Stimulated activated naive CD8-positive, alpha-beta T cell treated with anti-CD3 and anti-CD28 coated beads, Interleukin-15, amount 100 ng/mL, for 72 hours (primary cell): Measurements from ENCODE around the gene PFKL.

Experiments
- ATAC-seq: fragments of 150-1000 bp; cut with Tn5 transposase; 2 replicates; pipeline ENCODE4 v1.10.0; 2021; ENCODE audit warnings: mild to moderate bottlenecking, moderate library complexity
- DNase-seq, 2 donors: peaks; one replicate each; pipeline ENCODE4 v3.0.0; 2021 to 2022
- H3K27ac Mint-ChIP-seq, 2 donors: one replicate each; pipeline ENCODE4 v1.8.0; 2022; ENCODE audit warnings: mild to moderate bottlenecking in 2 of 2, mixed read lengths in 2 of 2, moderate library complexity in 2 of 2
- H3K27me3 Mint-ChIP-seq: one replicate; pipeline ENCODE4 v1.8.0; 2022; ENCODE audit warnings: mixed read lengths
- H3K4me1 Mint-ChIP-seq: one replicate; pipeline ENCODE4 v1.8.0; 2022; ENCODE audit warnings: mild to moderate bottlenecking, mixed read lengths
- H3K4me3 Mint-ChIP-seq, 2 donors: one replicate each; pipeline ENCODE4 v1.8.0; 2022; ENCODE audit warnings: mild to moderate bottlenecking in 2 of 2, mixed read lengths in 2 of 2, moderate library complexity in 1 of 2
- H3K9me3 Mint-ChIP-seq, 2 donors: one replicate each; pipeline ENCODE4 v1.8.0; 2022; ENCODE audit warnings: mixed read lengths in 2 of 2

PFKL gene

DNA sequence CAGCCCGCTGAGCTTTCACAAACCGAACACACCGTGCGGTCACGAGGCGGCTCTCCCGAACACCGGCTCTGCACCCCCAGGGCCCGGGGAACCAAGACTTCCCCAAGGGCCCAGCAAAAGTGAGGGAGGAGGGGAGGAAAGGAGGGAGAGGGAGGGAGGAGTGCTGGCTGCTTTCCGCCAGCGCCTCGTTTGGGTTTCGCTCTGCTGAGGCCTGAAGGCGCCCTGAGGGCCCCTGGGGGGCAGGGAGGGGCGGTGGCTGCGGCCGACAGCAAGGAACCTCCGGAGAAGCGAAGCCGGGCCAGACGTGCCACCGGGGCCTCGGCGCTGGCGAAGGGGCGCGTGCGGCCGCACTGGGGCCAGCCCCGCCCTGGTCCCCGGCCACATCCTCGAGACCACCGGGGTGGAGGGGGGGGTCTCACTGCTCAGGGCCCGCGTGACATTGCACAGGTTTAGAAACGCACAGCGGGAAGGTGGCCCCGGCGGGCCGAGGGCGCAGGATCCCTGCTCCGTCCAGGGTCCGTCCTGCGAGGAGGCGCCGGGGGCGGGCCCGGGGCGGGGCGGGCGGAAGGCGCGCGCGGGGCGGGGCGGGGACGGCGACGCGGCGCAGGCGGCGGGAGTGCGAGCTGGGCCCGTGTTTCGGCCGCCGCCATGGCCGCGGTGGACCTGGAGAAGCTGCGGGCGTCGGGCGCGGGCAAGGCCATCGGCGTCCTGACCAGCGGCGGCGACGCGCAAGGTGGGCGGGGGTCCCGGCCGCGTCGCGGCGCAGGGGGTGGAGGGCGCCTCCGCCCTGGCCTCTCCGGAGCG, at the start of gene PFKL:
TSS of gene PFKL (plus strand) at position 596 of the 804 bp plus-strand sequence. CDS start at position 649, 53 bp downstream.
- Mint-ChIP-seq H3K4me3 (peak within 1 kb of the TSS; percentile 87 to 91), H3K4me1 (peaks cover 77% of the 10 kb centered on the region), H3K27ac (peak within 1 kb of the TSS; percentile 88 to 91), H3K27me3 (no peaks in the 10 kb centered on the region), H3K9me3 (no peaks in the 10 kb centered on the region)
- ATAC-seq, result peak; percentile 75
- peak; percentile 71 for DNase-seq

DNA sequence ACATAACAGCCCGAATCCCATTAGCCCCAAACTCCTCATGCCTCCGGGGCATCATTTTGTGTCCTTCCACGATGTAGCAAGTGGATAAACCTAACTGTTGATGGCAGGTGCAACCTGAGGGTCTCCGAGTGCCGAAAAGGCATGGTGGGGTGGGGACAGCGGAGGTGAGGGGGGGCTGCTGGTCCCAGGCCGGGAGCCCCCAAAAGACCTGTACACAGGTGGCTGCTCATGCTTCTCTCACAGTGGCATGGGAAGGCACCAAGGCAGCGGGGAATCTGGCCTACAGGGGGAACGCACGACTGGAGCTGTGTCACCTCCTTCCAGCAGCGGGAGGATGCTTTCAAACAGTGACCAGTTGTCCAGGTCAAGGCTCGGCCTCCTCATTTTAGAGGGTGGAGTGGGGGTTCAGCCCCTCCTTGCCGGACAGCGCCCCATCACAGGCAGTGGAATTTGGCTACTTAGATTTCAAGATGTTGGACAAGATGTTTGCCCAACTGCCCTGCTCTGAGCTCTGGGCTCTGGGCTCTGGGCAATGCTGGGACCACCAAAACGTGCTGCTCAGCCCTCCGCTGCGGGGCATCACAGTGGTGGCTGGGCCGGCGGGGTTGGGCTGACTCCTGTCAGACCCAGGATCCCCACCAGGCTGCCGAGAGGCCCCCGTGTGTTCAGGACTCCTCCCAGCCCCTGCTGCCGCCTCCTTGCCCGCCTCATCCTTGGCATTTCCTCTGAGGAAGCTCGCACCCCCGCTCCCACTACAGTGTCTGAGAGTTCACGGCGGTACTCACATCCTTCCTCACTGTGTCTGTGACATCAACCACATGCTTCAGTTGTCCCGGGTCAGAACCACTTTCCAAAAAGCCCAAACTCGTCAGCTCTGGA, 45.8 kb upstream of the PFKL start:
- Mint-ChIP-seq H3K27me3 (peaks cover 22% of the 10 kb centered on the region), H3K27ac (no peak overlapping the region)
- no peak for ATAC-seq

GRCh38 chr21:44255511-44255981, 44.3 kb upstream of the PFKL start:
- H3K27ac Mint-ChIP-seq, result no peak overlapping the region
- DNase-seq, result no peak
- no peak overlapping the region for H3K4me3 Mint-ChIP-seq
- H3K27me3 Mint-ChIP-seq, result peaks cover 22% of the 10 kb centered on the region
- no peaks in the 10 kb centered on the region for H3K4me1 Mint-ChIP-seq
- ATAC-seq, result no peak
- no peaks in the 10 kb centered on the region for H3K9me3 Mint-ChIP-seq

More for the DNA sequence above, 45.8 kb upstream of the PFKL start:
- no peak for DNase-seq
- no peak overlapping the region for H3K4me3 Mint-ChIP-seq
- H3K9me3 Mint-ChIP-seq, result no peaks in the 10 kb centered on the region
- H3K4me1 Mint-ChIP-seq, result no peaks in the 10 kb centered on the region

DNA sequence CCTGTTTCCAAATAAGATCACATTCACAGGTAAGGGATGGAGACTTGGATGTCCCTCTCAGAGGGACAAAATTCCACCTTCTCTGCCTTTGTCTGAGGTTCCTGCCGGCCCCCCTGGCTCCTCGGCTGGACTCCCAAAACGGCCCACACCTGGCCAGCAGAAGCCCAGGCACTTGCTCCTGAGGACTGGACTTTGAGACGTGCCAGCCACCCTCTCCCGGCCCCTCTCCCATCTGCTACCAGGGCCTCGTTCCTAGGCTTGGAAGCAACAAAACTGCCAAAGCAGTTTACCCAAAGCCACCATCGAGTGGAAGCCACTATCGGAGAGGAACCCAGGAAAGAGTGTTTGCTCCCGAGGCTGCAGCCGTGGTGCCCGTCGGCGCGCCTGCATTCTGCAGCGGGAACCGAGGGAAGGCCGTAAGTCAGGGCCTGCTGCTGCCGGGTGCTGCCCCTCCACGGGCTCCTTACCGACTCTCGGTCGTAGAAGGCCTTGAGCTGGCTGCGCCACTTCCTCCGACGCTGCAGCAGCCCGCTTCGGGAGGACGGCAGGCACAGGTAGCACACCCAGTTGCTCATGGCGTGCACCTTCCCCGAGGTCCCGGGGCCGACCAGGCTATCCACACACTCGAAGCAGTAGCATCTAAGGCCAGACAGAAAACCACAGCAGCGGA, 41.7 kb upstream of the PFKL start:
- ATAC-seq, result no peak
- Mint-ChIP-seq H3K4me3 (no peak overlapping the region), H3K27me3 (peaks cover 22% of the 10 kb centered on the region), H3K27ac (no peak overlapping the region), H3K9me3 (no peaks in the 10 kb centered on the region), H3K4me1 (no peaks in the 10 kb centered on the region)
- DNase-seq, result no peak

GRCh38 chr21:44259082-44259705, 40.7 kb upstream of the PFKL start:
- no peaks in the 10 kb centered on the region for H3K4me1 Mint-ChIP-seq
- ATAC-seq, result no peak
- no peaks in the 10 kb centered on the region for H3K9me3 Mint-ChIP-seq
- H3K27ac Mint-ChIP-seq, result peak overlapping the region in 1 of 2 donors; percentile 17
- no peak overlapping the region for H3K4me3 Mint-ChIP-seq
- DNase-seq, result no peak
- peaks cover 13% of the 10 kb centered on the region for H3K27me3 Mint-ChIP-seq

DNA sequence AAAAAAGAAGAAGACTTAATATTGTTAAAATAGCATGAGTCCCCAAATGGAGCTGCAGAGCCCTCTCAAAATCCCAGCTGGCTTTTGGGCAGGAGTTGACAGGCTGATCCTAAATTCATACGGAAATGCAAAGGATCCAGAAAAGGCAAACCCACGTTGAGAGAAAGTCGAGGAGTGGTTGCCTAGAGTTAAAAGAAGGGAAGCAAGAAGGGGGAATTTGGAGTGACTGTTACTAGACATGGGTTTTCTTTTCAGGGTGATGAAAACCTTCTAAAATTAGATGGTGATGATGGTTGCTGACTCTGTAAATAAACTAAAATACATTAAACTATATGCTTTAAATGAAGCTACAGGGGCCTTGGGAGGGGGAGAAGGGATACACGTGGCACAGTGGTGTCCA, 39.8 kb upstream of the PFKL start:
- Mint-ChIP-seq H3K4me1 (no peaks in the 10 kb centered on the region), H3K27me3 (peaks cover 5% of the 10 kb centered on the region), H3K27ac (no peak overlapping the region), H3K9me3 (no peaks in the 10 kb centered on the region), H3K4me3 (no peak overlapping the region)
- no peak for ATAC-seq
- DNase-seq, result no peak

GRCh38 chr21:44260791-44261631, 38.8 kb upstream of the PFKL start:
- no peaks in the 10 kb centered on the region for H3K4me1 Mint-ChIP-seq
- no peak overlapping the region for H3K4me3 Mint-ChIP-seq
- ATAC-seq, result no peak
- no peaks in the 10 kb centered on the region for H3K27me3 Mint-ChIP-seq
- no peaks in the 10 kb centered on the region for H3K9me3 Mint-ChIP-seq
- DNase-seq, result no peak
- peak overlapping the region in 1 of 2 donors; percentile 23 for H3K27ac Mint-ChIP-seq

- H3K4me3 Mint-ChIP-seq, result no peak within 1 kb of the TSS
- no peaks in the 10 kb centered on the region for H3K4me1 Mint-ChIP-seq
Measured at GRCh38 chr21:44261675-44262295, 38.1 kb upstream of the PFKL start, which contains the start of gene DNMT3L. Gene DNMT3L (minus strand): TSS chr21:44261897. CDS start chr21:44261259, 638 bp downstream.

GRCh38 chr21:44262338-44263056, 37.4 kb upstream of the PFKL start:
- H3K27me3 Mint-ChIP-seq, result no peaks in the 10 kb centered on the region
- no peak overlapping the region for H3K27ac Mint-ChIP-seq
- no peak overlapping the region for H3K4me3 Mint-ChIP-seq
- DNase-seq (no peak), ATAC-seq (peak; percentile 34)
- no peaks in the 10 kb centered on the region for H3K4me1 Mint-ChIP-seq
- no peaks in the 10 kb centered on the region for H3K9me3 Mint-ChIP-seq

More at GRCh38 chr21:44261675-44262295, 38.1 kb upstream of the PFKL start, which contains the start of gene DNMT3L:
- H3K27ac Mint-ChIP-seq, result peak within 1 kb of the TSS in 1 of 2 donors; percentile 23
- H3K9me3 Mint-ChIP-seq, result no peaks in the 10 kb centered on the region
- ATAC-seq (peak; percentile 35), DNase-seq (no peak)
- H3K27me3 Mint-ChIP-seq, result no peaks in the 10 kb centered on the region

- no peaks in the 10 kb centered on the region for H3K4me1 Mint-ChIP-seq
- ATAC-seq, result peak; percentile 41
- DNase-seq, result no peak
- no peak overlapping the region for H3K4me3 Mint-ChIP-seq
- H3K9me3 Mint-ChIP-seq, result no peaks in the 10 kb centered on the region
- H3K27ac Mint-ChIP-seq, result no peak overlapping the region
- H3K27me3 Mint-ChIP-seq, result no peaks in the 10 kb centered on the region
Measured at GRCh38 chr21:44263221-44263760, 36.6 kb upstream of the PFKL start.

DNA sequence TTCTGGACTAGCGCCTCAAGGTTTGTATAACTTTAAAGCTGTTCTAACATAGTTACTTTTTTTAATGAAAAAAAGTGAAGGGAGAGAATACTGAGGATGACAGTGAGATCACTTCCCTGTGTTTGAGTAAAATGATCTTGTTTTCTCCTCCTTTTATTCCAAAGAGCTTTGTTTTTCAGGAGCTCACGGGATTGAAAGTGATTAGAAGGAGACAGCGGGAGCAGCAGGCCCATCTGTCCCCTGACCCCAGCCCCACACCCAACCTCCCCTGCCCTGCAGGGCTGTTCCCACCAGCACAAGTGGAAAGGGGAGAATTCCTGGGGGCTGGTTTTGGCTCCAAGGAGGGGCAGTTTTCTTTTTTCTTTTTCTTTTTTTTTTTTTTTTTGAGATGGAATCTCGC, 36.1 kb upstream of the PFKL start:
- ATAC-seq (no peak), DNase-seq (no peak)
- Mint-ChIP-seq H3K4me1 (no peaks in the 10 kb centered on the region), H3K27me3 (no peaks in the 10 kb centered on the region), H3K27ac (no peak overlapping the region), H3K9me3 (no peaks in the 10 kb centered on the region), H3K4me3 (no peak overlapping the region)

DNA sequence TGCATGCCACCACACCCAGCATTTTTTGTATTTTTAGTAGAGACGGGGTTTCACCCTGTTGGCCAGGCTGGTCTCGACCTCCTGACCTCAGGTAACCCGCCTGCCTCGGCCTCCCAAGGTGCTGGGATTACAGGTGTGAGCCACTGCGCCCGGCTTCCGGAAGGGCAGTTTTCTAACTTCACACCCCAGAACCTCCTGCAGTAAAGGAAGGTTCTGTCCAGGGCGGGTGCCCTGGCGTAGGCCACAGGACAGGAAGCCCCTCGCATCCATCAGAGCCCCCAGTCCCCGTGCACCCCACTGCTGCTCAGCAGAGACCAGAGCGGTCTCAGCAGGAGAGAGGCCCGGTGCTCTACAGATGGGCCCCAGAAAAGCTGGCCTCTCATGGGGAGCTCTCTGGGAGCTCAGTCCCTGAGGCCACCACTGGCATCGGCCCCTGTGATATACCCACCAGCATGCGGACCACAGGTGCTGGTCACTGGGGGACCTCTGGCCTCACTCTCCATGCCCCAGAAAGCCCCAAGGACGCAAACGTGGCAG, 34.1 kb upstream of the PFKL start:
- Mint-ChIP-seq H3K27me3 (no peaks in the 10 kb centered on the region), H3K27ac (no peak overlapping the region), H3K4me3 (no peak overlapping the region), H3K9me3 (no peaks in the 10 kb centered on the region), H3K4me1 (no peaks in the 10 kb centered on the region)
- no peak for ATAC-seq
- no peak for DNase-seq

DNA sequence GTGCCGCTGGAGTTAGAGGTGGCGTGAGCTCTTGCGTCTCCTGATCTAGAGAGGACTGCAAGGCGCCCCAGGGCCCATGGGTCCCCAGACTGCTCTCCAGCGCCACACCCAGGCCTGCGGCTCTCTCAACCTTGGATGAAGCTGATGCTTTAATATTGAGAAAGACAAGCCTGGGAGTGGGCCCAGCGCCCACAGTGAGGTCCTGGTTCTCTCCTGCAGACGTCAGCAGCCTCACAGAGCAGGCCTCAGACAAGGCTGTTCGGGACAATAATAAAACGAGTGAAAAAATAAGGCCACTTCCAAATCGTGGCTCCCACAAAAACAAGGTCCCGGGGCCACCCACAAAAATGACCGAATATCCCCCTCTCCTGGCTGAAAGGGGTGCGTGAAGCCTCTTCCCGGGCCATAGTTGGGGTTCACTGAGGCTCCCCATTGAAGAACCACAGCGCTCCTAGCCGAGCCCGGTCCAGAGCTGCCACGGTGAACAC, 32.2 kb upstream of the PFKL start:
- no peak for ATAC-seq
- Mint-ChIP-seq H3K4me1 (no peaks in the 10 kb centered on the region), H3K27me3 (no peaks in the 10 kb centered on the region), H3K9me3 (no peaks in the 10 kb centered on the region), H3K27ac (no peak overlapping the region), H3K4me3 (no peak overlapping the region)
- peak in 1 of 2 donors; percentile 28 for DNase-seq
